PC-3 (cell line): ENCODE data around the gene SLC41A3. TPM values are rescaled to one million over a fixed set of nuclear protein-coding genes. Genes with fewer than 3 reads are reported as not detected.
"Not testable (repeated sequence)": the region's sequence is repeated elsewhere in the genome, so short reads cannot be mapped to it uniquely, and the experiment has no call there.

Experiments
- ATAC-seq: fragments of 200-7000 bp; cut with Tn5 transposase; 2 replicates; pipeline ENCODE4 v1.9.1; 2020; ENCODE audit warnings: mild to moderate bottlenecking, moderate library complexity
- BruUV-seq: library from RNA; stranded (reverse); fragments of 400-500 nt; replicated peaks from 2 replicates; lab custom pipeline; 2021; lab: Mats Ljungman, UMichigan
- CTCF ChIA-PET: fragments of 300-600 bp; sonication (Branson Sonifier 250); formaldehyde crosslinking; loops from one replicate; lab custom pipeline; 2022; ENCODE audit warnings: antibody characterized with exemption; lab: Charles Lee
- POLR2A ChIA-PET: fragments of 300-600 bp; sonication (Branson Sonifier 250); formaldehyde crosslinking; loops from one replicate; lab custom pipeline; 2022; ENCODE audit warnings: antibody characterized with exemption; ENCODE audit not compliant: unreplicated experiment; lab: Charles Lee
- DNase-seq: peaks from one replicate; pipeline ENCODE4 v3.0.0-alpha.2; 2015
- H2AFZ ChIP-seq: fragments of 300-600 bp; sonication (generic); 2 replicates; pipeline ENCODE4 v1.6.0; 2016; ENCODE audit warnings: antibody characterized with exemption, low read length
- H3F3A ChIP-seq: fragments of 300-600 bp; sonication (generic); one replicate; pipeline ENCODE4 v1.6.0; 2017; ENCODE audit warnings: antibody characterized with exemption, low read length, control low read depth, mild to moderate bottlenecking; ENCODE audit not compliant: unreplicated experiment
- H3K27ac ChIP-seq: fragments of 300-600 bp; sonication (generic); 2 replicates; pipeline ENCODE4 v1.5.1; 2016; ENCODE audit warnings: mild to moderate bottlenecking, low read length
- H3K27me3 ChIP-seq: fragments of 300-600 bp; sonication (generic); 2 replicates; pipeline ENCODE4 v1.6.1; 2016; ENCODE audit warnings: low read length, mixed read lengths
- H3K36me3 ChIP-seq: fragments of 300-600 bp; sonication (generic); 2 replicates; pipeline ENCODE4 v1.6.1; 2016; ENCODE audit warnings: low read depth, mixed run types, low read length, mixed read lengths
- H3K4me1 ChIP-seq: fragments of 300-600 bp; sonication (generic); 2 replicates; pipeline ENCODE4 v1.5.1; 2016; ENCODE audit warnings: low read length; ENCODE audit not compliant: insufficient read depth
- H3K4me2 ChIP-seq: fragments of 300-600 bp; sonication (generic); 2 replicates; pipeline ENCODE4 v1.6.0; 2016; ENCODE audit warnings: low read length
- H3K4me3 ChIP-seq: fragments of 300-600 bp; sonication (generic); 2 replicates; pipeline ENCODE4 v1.5.1; 2016; ENCODE audit warnings: mild to moderate bottlenecking, low read length, mixed read lengths
- H3K79me2 ChIP-seq: fragments of 300-600 bp; sonication (generic); 2 replicates; pipeline ENCODE4 v1.6.1; 2017; ENCODE audit warnings: low read length, mixed read lengths
- H3K9ac ChIP-seq: fragments of 300-600 bp; sonication (generic); 2 replicates; pipeline ENCODE4 v1.6.0; 2016; ENCODE audit warnings: mild to moderate bottlenecking, low read length
- H3K9me2 ChIP-seq: fragments of 300-600 bp; sonication (generic); replicated peaks from 2 replicates; pipeline ENCODE4 v1.6.1; 2016; ENCODE audit warnings: mixed run types, low read length, mixed read lengths
- H3K9me3 ChIP-seq: fragments of 300-600 bp; sonication (generic); 2 replicates; pipeline ENCODE4 v1.6.1; 2016; ENCODE audit warnings: low read length, mixed read lengths
- H4K20me1 ChIP-seq: fragments of 300-600 bp; sonication (generic); 2 replicates; pipeline ENCODE4 v1.6.1; 2016; ENCODE audit warnings: low read length, mixed read lengths
- EZH2 ChIP-seq: fragments of 300-600 bp; sonication (generic); IDR thresholded peaks from one replicate; pipeline ENCODE4 v1.6.1; 2017; ENCODE audit warnings: antibody characterized with exemption, mild to moderate bottlenecking, low read length; ENCODE audit not compliant: unreplicated experiment
- EZH2phosphoT487 ChIP-seq: fragments of 300-600 bp; sonication (generic); IDR thresholded peaks from 2 replicates; pipeline ENCODE4 v1.6.1; 2018; ENCODE audit warnings: mild to moderate bottlenecking, antibody characterized with exemption, low read length, borderline replicate concordance
- intact Hi-C: fragments of 100-400 bp; cut with micrococcal nuclease; formaldehyde crosslinking; loops from 2 replicates; pipeline ENCODE4 v1.9.0; 2023
- total RNA-seq: library from RNA; depleted of rRNA; stranded (reverse); fragments of >200 nt; gene quantifications from 2 replicates; pipeline ENCODE4 v1.2.3, GENCODE V29; 2014
- TF ChIP-seq, protein P1 (sequence below): fragments of 300-600 bp; sonication (generic); conservative IDR thresholded peaks from 2 replicates; pipeline ENCODE4 v1.5.1; 2017; ENCODE audit warnings: antibody characterized with exemption, low read depth, mild to moderate bottlenecking, low read length

The SLC41A3 gene
- total RNA-seq, 1 experiment from 2014 or later: 29.8 TPM

DNA sequence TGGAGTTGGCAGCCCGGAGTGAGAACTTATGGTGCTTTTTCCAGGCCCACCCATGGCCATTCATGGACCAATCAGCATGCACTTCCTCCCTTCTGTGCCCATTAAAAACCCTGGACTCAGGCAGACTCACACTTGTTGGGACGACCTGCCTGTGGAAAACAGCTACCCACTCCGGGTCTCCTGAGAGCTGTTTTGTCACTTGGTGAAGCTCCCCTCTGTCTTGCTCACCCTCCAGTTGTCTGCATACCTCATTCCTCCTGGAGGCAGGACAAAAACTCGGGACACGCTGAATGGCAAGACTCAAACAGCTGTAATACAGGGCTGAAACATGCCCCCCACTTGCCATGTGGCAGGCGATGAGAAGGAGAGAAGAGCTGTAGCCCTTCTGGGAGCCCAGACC is 79.7 kb downstream of the SLC41A3 start:
- POLR2A ChIA-PET: no interaction called here
- DNase-seq (no peak), ATAC-seq (no peak)
- intact Hi-C loops: no loop called here
- no peaks in the 10 kb centered on the region for H3K9me3 ChIP-seq
- no peaks in the 10 kb centered on the region for H3K36me3 ChIP-seq
- no peak overlapping the region for H2AFZ ChIP-seq
- no peak overlapping the region for H3K9ac ChIP-seq
- TF ChIP-seq EZH2phosphoT487 (no peak), EZH2 (no peak)
- TF ChIP-seq, protein P1, sequence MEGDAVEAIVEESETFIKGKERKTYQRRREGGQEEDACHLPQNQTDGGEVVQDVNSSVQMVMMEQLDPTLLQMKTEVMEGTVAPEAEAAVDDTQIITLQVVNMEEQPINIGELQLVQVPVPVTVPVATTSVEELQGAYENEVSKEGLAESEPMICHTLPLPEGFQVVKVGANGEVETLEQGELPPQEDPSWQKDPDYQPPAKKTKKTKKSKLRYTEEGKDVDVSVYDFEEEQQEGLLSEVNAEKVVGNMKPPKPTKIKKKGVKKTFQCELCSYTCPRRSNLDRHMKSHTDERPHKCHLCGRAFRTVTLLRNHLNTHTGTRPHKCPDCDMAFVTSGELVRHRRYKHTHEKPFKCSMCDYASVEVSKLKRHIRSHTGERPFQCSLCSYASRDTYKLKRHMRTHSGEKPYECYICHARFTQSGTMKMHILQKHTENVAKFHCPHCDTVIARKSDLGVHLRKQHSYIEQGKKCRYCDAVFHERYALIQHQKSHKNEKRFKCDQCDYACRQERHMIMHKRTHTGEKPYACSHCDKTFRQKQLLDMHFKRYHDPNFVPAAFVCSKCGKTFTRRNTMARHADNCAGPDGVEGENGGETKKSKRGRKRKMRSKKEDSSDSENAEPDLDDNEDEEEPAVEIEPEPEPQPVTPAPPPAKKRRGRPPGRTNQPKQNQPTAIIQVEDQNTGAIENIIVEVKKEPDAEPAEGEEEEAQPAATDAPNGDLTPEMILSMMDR: no peak
- no peaks in the 10 kb centered on the region for H4K20me1 ChIP-seq
- H3K4me1 ChIP-seq: no peaks in the 10 kb centered on the region
- H3K9me2 ChIP-seq: no peaks in the 10 kb centered on the region
- no peak overlapping the region for H3K4me3 ChIP-seq
- H3K27ac ChIP-seq: no peak overlapping the region
- BruUV-seq: no TSS peak
- H3K27me3 ChIP-seq: no peaks in the 10 kb centered on the region
- no peak overlapping the region for H3K4me2 ChIP-seq
- no peaks in the 10 kb centered on the region for H3F3A ChIP-seq
- no peaks in the 10 kb centered on the region for H3K79me2 ChIP-seq
- CTCF ChIA-PET: no interaction called here

- POLR2A ChIA-PET: no interaction called here
- no peaks in the 10 kb centered on the region for H3K79me2 ChIP-seq
- H3K9ac ChIP-seq: no peak overlapping the region
- no peak for ATAC-seq
- intact Hi-C loops: no loop called here
- no peak overlapping the region for H3K4me3 ChIP-seq
- H3F3A ChIP-seq: no peaks in the 10 kb centered on the region
- no peak overlapping the region for H2AFZ ChIP-seq
- H3K27ac ChIP-seq: no peak overlapping the region
- no peaks in the 10 kb centered on the region for H3K27me3 ChIP-seq
- no peaks in the 10 kb centered on the region for H3K9me3 ChIP-seq
- no TSS peak for BruUV-seq
- DNase-seq: no peak
- H3K36me3 ChIP-seq: no peaks in the 10 kb centered on the region
- TF ChIP-seq, protein P1: no peak
- no peak for TF ChIP-seq EZH2
- TF ChIP-seq EZH2phosphoT487: no peak
- H4K20me1 ChIP-seq: no peaks in the 10 kb centered on the region
- no peaks in the 10 kb centered on the region for H3K9me2 ChIP-seq
- CTCF ChIA-PET: no interaction called here
- no peaks in the 10 kb centered on the region for H3K4me1 ChIP-seq
- no peak overlapping the region for H3K4me2 ChIP-seq
Measured at GRCh38 chr3:126003447-126004190, 80.3 kb downstream of the SLC41A3 start.

- Histone ChIP-seq H3K9ac (no peak overlapping the region), H3K4me2 (no peak overlapping the region), H3K36me3 (no peaks in the 10 kb centered on the region), H4K20me1 (no peaks in the 10 kb centered on the region), H3K27me3 (no peaks in the 10 kb centered on the region), H3K79me2 (no peaks in the 10 kb centered on the region), H3K9me2 (no peaks in the 10 kb centered on the region), H3K4me3 (no peak overlapping the region), H3F3A (no peaks in the 10 kb centered on the region), H3K27ac (no peak overlapping the region), H3K4me1 (no peaks in the 10 kb centered on the region), H2AFZ (no peak overlapping the region), H3K9me3 (no peaks in the 10 kb centered on the region)
- DNase-seq (no peak), ATAC-seq (no peak)
- POLR2A ChIA-PET: no interaction called here
- CTCF ChIA-PET: no interaction called here
- TF ChIP-seq EZH2 (no peak), EZH2phosphoT487 (no peak)
- TF ChIP-seq, protein P1: no peak
- intact Hi-C loops: no loop called here
- BruUV-seq: no TSS peak
Measured at GRCh38 chr3:126002189-126002588, 81.7 kb downstream of the SLC41A3 start.

GRCh38 chr3:125996751-125997150 is 87.2 kb downstream of the SLC41A3 start:
- H2AFZ ChIP-seq, H3K9ac ChIP-seq, DNase-seq, H3K36me3 ChIP-seq, H3K4me3 ChIP-seq, POLR2A ChIA-PET, H3K9me2 ChIP-seq, ATAC-seq, H3K4me1 ChIP-seq, H3K27ac ChIP-seq, BruUV-seq, H3K9me3 ChIP-seq, H3K4me2 ChIP-seq, H3K79me2 ChIP-seq, H4K20me1 ChIP-seq, H3K27me3 ChIP-seq, intact Hi-C loops, H3F3A ChIP-seq, CTCF ChIA-PET: not testable (repeated sequence)
